Astrocyte (in vitro differentiated cells and primary cell): ENCODE measurements around the gene APMAP. TPM values are rescaled to one million over a fixed set of nuclear protein-coding genes. Genes with fewer than 3 reads are reported as not detected.
"Not testable (repeated sequence)": the region's sequence is repeated elsewhere in the genome, so short reads cannot be mapped to it uniquely, and the experiment has no call there.

Experiments
- DNase-seq: peaks from one replicate; pipeline ENCODE4 v3.0.0-alpha.2; 2010; ENCODE audit warnings: low read depth
- FAIRE-seq: peaks from 2 replicates; lab custom pipeline; 2011; peaks lifted over from hg19 to GRCh38; lab: Jason Lieb, UNC
- H2AFZ ChIP-seq: 2 replicates; pipeline ENCODE4 v1.6.0; 2012; ENCODE audit warnings: low read depth, low read length, inconsistent platforms
- H3K27ac ChIP-seq: 2 replicates; pipeline ENCODE4 v1.5.1; 2011; ENCODE audit warnings: low read depth, low read length, inconsistent platforms
- H3K27me3 ChIP-seq: 2 replicates; pipeline ENCODE4 v1.6.0; 2011; ENCODE audit warnings: low read length, inconsistent platforms; ENCODE audit not compliant: insufficient read depth
- H3K36me3 ChIP-seq: 2 replicates; pipeline ENCODE4 v1.5.1; 2011; ENCODE audit warnings: low read length, inconsistent platforms; ENCODE audit not compliant: insufficient read depth
- H3K4me1 ChIP-seq: 2 replicates; pipeline ENCODE4 v1.5.1; 2011; ENCODE audit warnings: low read length, inconsistent platforms; ENCODE audit not compliant: insufficient read depth
- H3K4me2 ChIP-seq: 2 replicates; pipeline ENCODE4 v1.6.0; 2012; ENCODE audit warnings: low read length, inconsistent platforms
- H3K4me3 ChIP-seq: 2 replicates; pipeline ENCODE4 v1.5.1; 2011; ENCODE audit warnings: low read depth, mild to moderate bottlenecking, low read length, inconsistent platforms; ENCODE audit not compliant: insufficient read depth
- H3K79me2 ChIP-seq: 2 replicates; pipeline ENCODE4 v1.6.0; 2012; ENCODE audit warnings: mild to moderate bottlenecking, low read length, inconsistent platforms; ENCODE audit not compliant: insufficient read depth
- H3K9ac ChIP-seq: 2 replicates; pipeline ENCODE4 v1.6.0; 2012; ENCODE audit warnings: mild to moderate bottlenecking, low read length, inconsistent platforms
- H3K9me3 ChIP-seq: 2 replicates; pipeline ENCODE4 v1.5.1; 2012; ENCODE audit warnings: low read depth, mild to moderate bottlenecking, low read length, inconsistent platforms; ENCODE audit not compliant: insufficient read depth
- H4K20me1 ChIP-seq: 2 replicates; pipeline ENCODE4 v1.6.0; 2012; ENCODE audit warnings: low read length, inconsistent platforms; ENCODE audit not compliant: insufficient read depth
- H3K27ac Mint-ChIP-seq: one replicate; pipeline ENCODE4 v1.8.0; 2021; ENCODE audit warnings: mild to moderate bottlenecking, mixed read lengths; ENCODE audit not compliant: unreplicated experiment
- H3K27me3 Mint-ChIP-seq: one replicate; pipeline ENCODE4 v1.8.0; 2021; ENCODE audit warnings: low read depth, mixed read lengths; ENCODE audit not compliant: unreplicated experiment
- H3K36me3 Mint-ChIP-seq: one replicate; pipeline ENCODE4 v1.8.0; 2021; ENCODE audit warnings: low read depth, mixed read lengths; ENCODE audit not compliant: unreplicated experiment
- H3K4me1 Mint-ChIP-seq: one replicate; pipeline ENCODE4 v1.8.0; 2021; ENCODE audit warnings: low read depth, mixed read lengths; ENCODE audit not compliant: unreplicated experiment
- H3K4me3 Mint-ChIP-seq: one replicate; pipeline ENCODE4 v1.8.0; 2021; ENCODE audit warnings: mild to moderate bottlenecking, moderate library complexity, mixed read lengths; ENCODE audit not compliant: unreplicated experiment
- H3K9me3 Mint-ChIP-seq: one replicate; pipeline ENCODE4 v1.8.0; 2021; ENCODE audit warnings: mild to moderate bottlenecking, mixed read lengths; ENCODE audit not compliant: unreplicated experiment
- EZH2 ChIP-seq: IDR thresholded peaks from 2 replicates; pipeline ENCODE4 v1.6.1; 2012; ENCODE audit warnings: mild to moderate bottlenecking, low read length, inconsistent platforms; ENCODE audit not compliant: insufficient read depth
- total RNA-seq: library from RNA; stranded (reverse); gene quantifications from 2 replicates; pipeline ENCODE4 v1.2.1, GENCODE V29; 2021
- TF ChIP-seq, protein P1 (sequence below): IDR thresholded peaks from 2 replicates; pipeline ENCODE4 v1.5.1; 2011; ENCODE audit warnings: low read depth, mild to moderate bottlenecking, inconsistent platforms, low read length, moderate library complexity; ENCODE audit not compliant: insufficient read depth

APMAP gene
- total RNA-seq, 1 donor from 2014 or later: 110 TPM

DNA sequence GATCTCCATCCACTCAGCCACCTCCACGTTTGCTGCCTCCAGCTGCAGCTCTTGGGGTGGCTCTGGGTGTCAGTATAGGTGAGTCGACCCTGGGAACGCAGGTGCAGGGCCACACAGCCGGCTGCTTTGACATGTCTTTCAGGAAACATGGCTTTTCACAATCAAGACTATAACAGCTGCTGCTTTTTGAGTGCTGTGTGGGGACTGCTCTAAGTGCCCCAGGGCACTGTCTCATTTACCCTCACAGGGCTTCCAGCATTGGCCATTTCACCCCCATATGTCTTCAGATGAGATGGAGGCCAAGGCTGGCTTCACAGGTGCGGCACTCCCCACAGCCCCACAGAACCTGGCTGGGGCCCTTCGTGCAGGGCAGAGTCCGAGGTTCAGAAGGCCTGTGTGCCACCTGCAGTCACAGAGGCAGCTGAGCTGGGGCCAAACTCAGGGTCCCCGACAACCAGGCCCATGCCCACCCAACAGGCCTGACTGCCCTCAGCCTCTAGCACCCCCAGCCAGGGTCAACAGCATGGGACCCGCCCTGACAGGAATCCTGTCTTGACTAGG lies 58.4 kb downstream of the APMAP start:
- H3K9ac ChIP-seq: no peak overlapping the region
- H3K79me2 ChIP-seq: no peaks in the 10 kb centered on the region
- Mint-ChIP-seq H3K36me3 (peaks cover 1% of the 10 kb centered on the region), H3K4me3 (no peak overlapping the region), H3K27me3 (no peaks in the 10 kb centered on the region), H3K4me1 (peaks cover 8% of the 10 kb centered on the region), H3K27ac (no peak overlapping the region), H3K9me3 (peaks cover 10% of the 10 kb centered on the region)
- H3K27me3 ChIP-seq: no peaks in the 10 kb centered on the region
- no peaks in the 10 kb centered on the region for H3K9me3 ChIP-seq
- TF ChIP-seq, protein P1, sequence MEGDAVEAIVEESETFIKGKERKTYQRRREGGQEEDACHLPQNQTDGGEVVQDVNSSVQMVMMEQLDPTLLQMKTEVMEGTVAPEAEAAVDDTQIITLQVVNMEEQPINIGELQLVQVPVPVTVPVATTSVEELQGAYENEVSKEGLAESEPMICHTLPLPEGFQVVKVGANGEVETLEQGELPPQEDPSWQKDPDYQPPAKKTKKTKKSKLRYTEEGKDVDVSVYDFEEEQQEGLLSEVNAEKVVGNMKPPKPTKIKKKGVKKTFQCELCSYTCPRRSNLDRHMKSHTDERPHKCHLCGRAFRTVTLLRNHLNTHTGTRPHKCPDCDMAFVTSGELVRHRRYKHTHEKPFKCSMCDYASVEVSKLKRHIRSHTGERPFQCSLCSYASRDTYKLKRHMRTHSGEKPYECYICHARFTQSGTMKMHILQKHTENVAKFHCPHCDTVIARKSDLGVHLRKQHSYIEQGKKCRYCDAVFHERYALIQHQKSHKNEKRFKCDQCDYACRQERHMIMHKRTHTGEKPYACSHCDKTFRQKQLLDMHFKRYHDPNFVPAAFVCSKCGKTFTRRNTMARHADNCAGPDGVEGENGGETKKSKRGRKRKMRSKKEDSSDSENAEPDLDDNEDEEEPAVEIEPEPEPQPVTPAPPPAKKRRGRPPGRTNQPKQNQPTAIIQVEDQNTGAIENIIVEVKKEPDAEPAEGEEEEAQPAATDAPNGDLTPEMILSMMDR: no peak
- TF ChIP-seq EZH2: no peak
- H3K4me2 ChIP-seq: no peak overlapping the region
- no peak overlapping the region for H2AFZ ChIP-seq
- no peak for DNase-seq
- FAIRE-seq: no peak
- no peak overlapping the region for H3K27ac ChIP-seq
- H3K36me3 ChIP-seq: no peaks in the 10 kb centered on the region
- no peaks in the 10 kb centered on the region for H3K4me1 ChIP-seq
- H4K20me1 ChIP-seq: no peaks in the 10 kb centered on the region
- H3K4me3 ChIP-seq: no peak overlapping the region

DNA sequence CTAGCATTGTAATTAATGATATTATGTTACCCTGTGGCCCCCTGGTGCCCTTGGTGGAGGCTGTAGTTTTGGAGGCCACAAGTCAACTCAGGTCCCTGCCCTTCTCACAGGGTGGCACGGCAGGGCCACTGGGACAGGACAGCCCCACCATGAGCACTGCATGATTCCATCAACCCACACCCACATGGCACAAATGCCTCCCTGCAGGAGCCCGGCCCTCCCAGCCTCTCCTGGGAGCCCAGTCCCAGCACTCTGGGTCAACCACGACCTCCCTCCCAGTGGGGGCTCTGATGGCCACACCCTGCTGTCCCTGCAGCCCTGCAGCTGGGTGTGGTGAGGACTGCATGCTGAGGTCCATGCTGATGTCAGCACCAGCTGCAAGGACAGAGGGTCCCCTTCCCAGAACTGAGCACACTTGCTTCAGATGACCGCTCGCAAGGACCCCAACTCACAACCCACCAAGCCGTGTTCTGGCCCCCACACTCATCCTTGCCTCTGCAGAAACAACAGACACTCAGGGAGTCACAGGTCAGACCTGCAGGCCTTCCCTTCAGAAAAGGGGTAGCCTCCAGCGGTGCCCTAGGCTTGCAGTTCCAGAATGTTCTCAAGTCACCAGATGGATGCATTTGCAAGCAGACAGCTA lies 59.2 kb downstream of the APMAP start:
- DNase-seq (no peak), FAIRE-seq (no peak)
- H3K27me3 ChIP-seq: no peaks in the 10 kb centered on the region
- H2AFZ ChIP-seq: no peak overlapping the region
- peaks cover 1% of the 10 kb centered on the region for H3K36me3 Mint-ChIP-seq
- TF ChIP-seq, protein P1: no peak
- TF ChIP-seq EZH2: no peak
- H3K4me3 ChIP-seq: no peak overlapping the region
- no peak overlapping the region for H3K27ac Mint-ChIP-seq
- H3K79me2 ChIP-seq: no peaks in the 10 kb centered on the region
- H3K4me2 ChIP-seq: no peak overlapping the region
- H3K4me3 Mint-ChIP-seq: no peak overlapping the region
- no peaks in the 10 kb centered on the region for H3K36me3 ChIP-seq
- no peaks in the 10 kb centered on the region for H3K9me3 ChIP-seq
- no peaks in the 10 kb centered on the region for H4K20me1 ChIP-seq
- no peak overlapping the region for H3K9ac ChIP-seq
- H3K9me3 Mint-ChIP-seq: peaks cover 10% of the 10 kb centered on the region
- no peaks in the 10 kb centered on the region for H3K4me1 ChIP-seq
- peaks cover 2% of the 10 kb centered on the region for H3K27me3 Mint-ChIP-seq
- H3K27ac ChIP-seq: no peak overlapping the region
- peaks cover 8% of the 10 kb centered on the region for H3K4me1 Mint-ChIP-seq

DNA sequence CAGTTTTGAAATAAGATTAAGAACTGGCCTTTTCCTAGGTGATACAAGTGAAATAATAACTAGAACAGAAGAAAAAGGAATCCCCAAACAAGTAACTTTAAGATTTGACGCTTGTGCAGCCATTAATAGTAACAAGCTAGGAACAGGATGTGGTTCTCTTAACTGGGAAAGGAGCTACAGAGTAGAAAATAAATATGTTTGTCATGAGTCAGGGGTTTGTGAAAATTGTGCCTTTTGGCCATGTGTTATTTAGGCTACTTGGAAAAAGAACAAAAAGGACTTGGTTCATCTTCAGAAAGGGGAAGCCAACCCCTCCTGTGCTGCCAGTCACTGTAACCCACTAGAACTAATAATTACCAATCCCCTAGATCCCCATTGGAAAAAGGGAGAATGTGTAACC lies 60.7 kb downstream of the APMAP start:
- not testable (repeated sequence) for H3K36me3 ChIP-seq, H3K4me1 Mint-ChIP-seq, H3K27me3 Mint-ChIP-seq, DNase-seq, H3K36me3 Mint-ChIP-seq, H2AFZ ChIP-seq, H3K27ac ChIP-seq, H3K4me1 ChIP-seq, H3K9ac ChIP-seq, H3K9me3 ChIP-seq, H3K79me2 ChIP-seq, H3K9me3 Mint-ChIP-seq, FAIRE-seq, H3K4me2 ChIP-seq, H3K4me3 Mint-ChIP-seq, H3K27me3 ChIP-seq, H3K4me3 ChIP-seq, H4K20me1 ChIP-seq
- peak overlapping the region; percentile 58 for H3K27ac Mint-ChIP-seq
